Liver (tissue), 9 donors: ENCODE results near the gene IRX2. TPM values are rescaled to one million over a fixed set of nuclear protein-coding genes. Genes with fewer than 3 reads are reported as not detected.

Source experiments
- DNase-seq: peaks from one replicate; pipeline ENCODE4 v3.0.0-alpha.2; 2017; ENCODE audit warnings: low spot score
- H3K27ac ChIP-seq, 2 donors: one replicate each; pipeline ENCODE4 v1.7.0; 2013; ENCODE audit warnings: inconsistent platforms in 2 of 2, low read length in 2 of 2, control low read depth in 1 of 2, low read depth in 1 of 2, mild to moderate bottlenecking in 1 of 2
- H3K27me3 ChIP-seq, 4 donors: one replicate each; pipeline versions ENCODE4 v1.6.1 to v1.7.0; 2013; ENCODE audit warnings: low read length in 3 of 4, inconsistent platforms in 1 of 4, mild to moderate bottlenecking in 1 of 4, moderate library complexity in 1 of 4; ENCODE audit not compliant: control insufficient read depth in 4 of 4, insufficient read depth in 4 of 4
- H3K36me3 ChIP-seq, 4 donors: one replicate each; pipeline versions ENCODE4 v1.6.1 to v1.7.0; 2013; ENCODE audit warnings: low read length in 3 of 4, mild to moderate bottlenecking in 3 of 4, low read depth in 1 of 4, moderate library complexity in 1 of 4; ENCODE audit not compliant: control insufficient read depth in 4 of 4, insufficient read depth in 3 of 4
- H3K4me1 ChIP-seq, 4 donors: one replicate each; pipeline versions ENCODE4 v1.6.1 to v1.7.0; 2013; ENCODE audit warnings: low read length in 3 of 4, mild to moderate bottlenecking in 3 of 4, moderate library complexity in 1 of 4; ENCODE audit not compliant: control insufficient read depth in 4 of 4, insufficient read depth in 4 of 4
- H3K4me3 ChIP-seq, 3 donors: one replicate each; pipeline versions ENCODE4 v1.6.1 to v1.7.0; 2013; ENCODE audit warnings: low read length in 3 of 3, control low read depth in 1 of 3, low read depth in 1 of 3, mild to moderate bottlenecking in 1 of 3
- H3K9ac ChIP-seq, 2 donors: one replicate each; pipeline ENCODE4 v1.7.0; 2013; ENCODE audit warnings: low read length in 2 of 2, mild to moderate bottlenecking in 2 of 2, moderate library complexity in 2 of 2, control low read depth in 1 of 2, low read depth in 1 of 2
- H3K9me3 ChIP-seq, 4 donors: one replicate each; pipeline versions ENCODE4 v1.6.1 to v1.7.0; 2013; ENCODE audit warnings: low read length in 3 of 4; ENCODE audit not compliant: control insufficient read depth in 4 of 4
- ATF3 ChIP-seq: IDR thresholded peaks from 2 replicates; pipeline ENCODE4 v1.6.1; 2016; ENCODE audit warnings: antibody characterized with exemption
- EGR1 ChIP-seq, 2 donors: IDR thresholded peaks; 2 replicates each; pipeline ENCODE4 v1.6.1; 2016 to 2018; ENCODE audit warnings: antibody characterized with exemption in 2 of 2, low read depth in 2 of 2
- FOXA1 ChIP-seq: IDR thresholded peaks from 2 replicates; pipeline ENCODE4 v1.6.1; 2016; ENCODE audit warnings: antibody characterized with exemption
- GABPA ChIP-seq, 2 donors: IDR thresholded peaks in 1 of 2; conservative IDR thresholded peaks in 1 of 2; 2 replicates each; pipeline ENCODE4 v1.6.1; 2016; ENCODE audit warnings: antibody characterized with exemption in 2 of 2, mild to moderate bottlenecking in 1 of 2, moderate library complexity in 1 of 2
- HNF4A ChIP-seq, 2 donors: conservative IDR thresholded peaks; 2 replicates each; pipeline ENCODE4 v1.6.1; 2016; ENCODE audit warnings: antibody characterized with exemption in 2 of 2, mild to moderate bottlenecking in 2 of 2
- HNF4G ChIP-seq: IDR thresholded peaks from 2 replicates; pipeline ENCODE4 v1.6.1; 2016; ENCODE audit warnings: antibody characterized with exemption
- JUND ChIP-seq, 2 donors: IDR thresholded peaks; 2 replicates each; pipeline ENCODE4 v1.6.1; 2016; ENCODE audit warnings: antibody characterized with exemption in 2 of 2
- NR2F2 ChIP-seq: IDR thresholded peaks from 2 replicates; pipeline ENCODE4 v1.6.1; 2016; ENCODE audit warnings: antibody characterized with exemption
- RAD21 ChIP-seq, 2 donors: IDR thresholded peaks; 2 replicates each; pipeline ENCODE4 v1.6.1; 2016; ENCODE audit warnings: antibody characterized with exemption in 2 of 2, mild to moderate bottlenecking in 2 of 2
- RXRA ChIP-seq, 2 donors: IDR thresholded peaks; 2 replicates each; pipeline ENCODE4 v1.6.1; 2017 to 2018; ENCODE audit warnings: antibody characterized with exemption in 2 of 2, mild to moderate bottlenecking in 1 of 2
- TAF1 ChIP-seq: conservative IDR thresholded peaks from 2 replicates; pipeline ENCODE4 v1.6.1; 2016; ENCODE audit warnings: antibody characterized with exemption, mild to moderate bottlenecking
- YY1 ChIP-seq: IDR thresholded peaks from 2 replicates; pipeline ENCODE4 v1.6.1; 2016; ENCODE audit warnings: antibody characterized with exemption, mild to moderate bottlenecking
- ZBTB33 ChIP-seq: IDR thresholded peaks from 2 replicates; pipeline ENCODE4 v1.6.1; 2016; ENCODE audit warnings: antibody characterized with exemption
- WGBS: extraction: QIAGEN DNeasy Blood & Tissue Kit; methylation state at CpG from one replicate; pipeline ENCODE4 v1.1.7; 2013; 5-methylcytosine and 5-hydroxymethylcytosine counted together
- polyA plus RNA-seq, 2 donors: library from polyadenylated mRNA; stranded (reverse) in 1 of 2; unstranded in 1 of 2; fragments of 200-250 nt in 1 of 2; fragments of >200 nt in 1 of 2; fragmentation: Nextera tagmentation in 1 of 2; extraction: Ambion mirVana in 1 of 2; gene quantifications; one replicate each; pipeline versions ENCODE4 v1.2.1 to v1.2.3, GENCODE V29; 2013 to 2015
- total RNA-seq, 2 donors: library from RNA; depleted of rRNA; stranded (reverse); fragments of >200 nt; gene quantifications; one replicate each; pipeline ENCODE4 v1.2.3, GENCODE V29; 2014
- donor health status: healthy.
- donor health status: healthy.
- donor health status: healthy.
- donor health status: healthy.
- donor health status: healthy.

IRX2 gene
- total and polyA plus RNA-seq, 4 donors, result not detected

- DNase-seq, result no peak
- Histone ChIP-seq H3K27me3 (peaks cover 4 to 63% (median 15%) of the 10 kb centered on the region in 4 donors), H3K27ac (no peak overlapping the region), H3K9ac (no peak overlapping the region), H3K9me3 (peaks cover 0 to 2% (median 0%) of the 10 kb centered on the region in 4 donors), H3K4me3 (no peak overlapping the region), H3K36me3 (no peaks in the 10 kb centered on the region), H3K4me1 (peaks cover 2 to 42% (median 15%) of the 10 kb centered on the region in 4 donors)
- WGBS, result 6% methylated on average over 86 of the region's 86 CpGs
- TF ChIP-seq EGR1 (IDR thresholded peaks at IDR 0.05; ENCODE audit: low read depth in 2 of 2), result no peak
- no peak for TF ChIP-seq NR2F2
- no peak for TF ChIP-seq TAF1
- no peak for TF ChIP-seq ATF3
- no peak for TF ChIP-seq JUND (IDR thresholded peaks at IDR 0.05)
- no peak for TF ChIP-seq HNF4G
- no peak for TF ChIP-seq FOXA1
- no peak for TF ChIP-seq ZBTB33
- no peak for TF ChIP-seq RAD21 (IDR thresholded peaks at IDR 0.05)
- TF ChIP-seq HNF4A (conservative IDR thresholded peaks at IDR 0.05), result no peak
- no peak for TF ChIP-seq YY1
These were observed 3.2 kb downstream of the IRX2 start for GRCh38 chr5:2748179-2748860.

GRCh38 chr5:2747363-2748162, 3.9 kb downstream of the IRX2 start:
- H3K36me3 ChIP-seq, result no peaks in the 10 kb centered on the region
- H3K27ac ChIP-seq, result no peak overlapping the region
- H3K4me1 ChIP-seq, result peaks cover 2 to 39% (median 15%) of the 10 kb centered on the region in 4 donors
- H3K27me3 ChIP-seq, result peaks cover 4 to 68% (median 15%) of the 10 kb centered on the region in 4 donors
- no peak overlapping the region for H3K9ac ChIP-seq
- no peak overlapping the region for H3K4me3 ChIP-seq
- WGBS, result 11% methylated on average over 26 of the region's 26 CpGs
- TF ChIP-seq ATF3 (no peak), TAF1 (no peak)
- DNase-seq, result no peak
- peaks cover 0 to 2% (median 0%) of the 10 kb centered on the region in 4 donors for H3K9me3 ChIP-seq

- no peak for DNase-seq
- H3K9ac ChIP-seq, result no peak overlapping the region
- no peak overlapping the region for H3K27ac ChIP-seq
- no peaks in the 10 kb centered on the region for H3K36me3 ChIP-seq
- TF ChIP-seq RXRA (IDR thresholded peaks at IDR 0.05) (no peak), NR2F2 (no peak), YY1 (no peak), ATF3 (no peak), TAF1 (no peak), HNF4A (conservative IDR thresholded peaks at IDR 0.05) (no peak), FOXA1 (no peak), GABPA (IDR thresholded peaks at IDR 0.05 in 1 of 2, conservative IDR thresholded peaks at IDR 0.05 in 1 of 2) (no peak)
- peaks cover 0 to 2% (median 0%) of the 10 kb centered on the region in 4 donors for H3K9me3 ChIP-seq
- H3K27me3 ChIP-seq, result peaks cover 4 to 66% (median 18%) of the 10 kb centered on the region in 4 donors
- no peak overlapping the region for H3K4me3 ChIP-seq
- WGBS, result 20% methylated on average over 3 of the region's 3 CpGs
- H3K4me1 ChIP-seq, result peaks cover 0 to 33% (median 10%) of the 10 kb centered on the region in 4 donors
These were observed 4.9 kb downstream of the IRX2 start for GRCh38 chr5:2746561-2747032.
